ENCODE measurements around the gene FBLN2.

- TF ChIP-seq CTCF (IDR thresholded peaks at IDR 0.05 in 2 of 3, conservative IDR thresholded peaks at IDR 0.05 in 1 of 3; ENCODE audit: borderline replicate concordance in 1 of 3, insufficient read depth in 1 of 3, low read depth in 2 of 3, low read length in 2 of 3) (no peak), RAD21 (IDR thresholded peaks at IDR 0.05; ENCODE audit: low read depth) (no peak), POLR2AphosphoS5 (IDR thresholded peaks at IDR 0.05; ENCODE audit: low read depth, low read length) (no peak), CEBPB (IDR thresholded peaks at IDR 0.05; ENCODE audit: low read depth) (no peak), SIN3A (IDR thresholded peaks at IDR 0.05; ENCODE audit: low read depth) (no peak), ZNF274 (IDR thresholded peaks at IDR 0.05; ENCODE audit: low read depth, low read length) (no peak), ZFX (IDR thresholded peaks at IDR 0.05) (no peak), EZH2 (IDR thresholded peaks at IDR 0.05) (no peak), POLR2A (IDR thresholded peaks at IDR 0.05; ENCODE audit: borderline replicate concordance, extremely low read depth, insufficient read depth, insufficient read length) (no peak), FOSL1 (IDR thresholded peaks at IDR 0.05; ENCODE audit: low read depth) (no peak), JUND (IDR thresholded peaks at IDR 0.05) (no peak), EZH2phosphoT487 (IDR thresholded peaks at IDR 0.05; ENCODE audit: borderline replicate concordance) (no peak), ATF3 (IDR thresholded peaks at IDR 0.05) (no peak), ELF1 (IDR thresholded peaks at IDR 0.05; ENCODE audit: borderline replicate concordance, low read depth) (no peak)
Observed at GRCh38 chr3:13513051-13513912, 35.6 kb upstream of the FBLN2 start.

Measured in HCT116 (cell line).